Gastroesophageal sphincter (tissue), 3 donors: ENCODE measurements around the gene TMTC1.

Experiments used
- EP300 ChIP-seq: sonication (generic); formaldehyde crosslinking; IDR thresholded peaks from one replicate; pipeline ENCODE4 v1.6.1; 2017; ENCODE audit warnings: antibody characterized with exemption, mild to moderate bottlenecking
- TF ChIP-seq, protein P1 (sequence below), 4 experiments: fragments of 200-600 bp in 2 of 4; fragments of 450-650 bp in 2 of 4; sonication (generic) in 1 of 4; IDR thresholded peaks; one replicate each; pipeline ENCODE4 v1.5.1; 2017 to 2019; ENCODE audit warnings: antibody characterized with exemption in 4 of 4, mild to moderate bottlenecking in 2 of 4, moderate library complexity in 2 of 4

DNA sequence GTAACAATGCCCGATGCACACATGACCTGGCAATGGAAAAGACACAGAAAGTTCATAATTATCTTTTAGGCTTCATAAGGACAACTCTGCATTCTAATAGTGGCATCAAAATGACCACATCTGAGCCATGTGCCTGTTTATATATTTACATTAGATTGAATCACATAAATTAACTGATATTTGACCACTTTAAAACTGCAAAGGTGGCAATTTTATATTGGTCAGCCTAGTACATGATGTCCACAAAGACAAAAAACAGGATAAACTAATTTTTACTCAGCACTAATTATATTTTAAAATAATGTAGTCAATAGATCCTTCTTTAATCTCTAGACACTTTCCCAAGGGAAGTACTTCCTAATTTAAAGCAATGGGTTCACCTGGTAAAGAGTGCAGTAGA, 274.2 kb downstream of the TMTC1 start:
- TF ChIP-seq, protein P1, sequence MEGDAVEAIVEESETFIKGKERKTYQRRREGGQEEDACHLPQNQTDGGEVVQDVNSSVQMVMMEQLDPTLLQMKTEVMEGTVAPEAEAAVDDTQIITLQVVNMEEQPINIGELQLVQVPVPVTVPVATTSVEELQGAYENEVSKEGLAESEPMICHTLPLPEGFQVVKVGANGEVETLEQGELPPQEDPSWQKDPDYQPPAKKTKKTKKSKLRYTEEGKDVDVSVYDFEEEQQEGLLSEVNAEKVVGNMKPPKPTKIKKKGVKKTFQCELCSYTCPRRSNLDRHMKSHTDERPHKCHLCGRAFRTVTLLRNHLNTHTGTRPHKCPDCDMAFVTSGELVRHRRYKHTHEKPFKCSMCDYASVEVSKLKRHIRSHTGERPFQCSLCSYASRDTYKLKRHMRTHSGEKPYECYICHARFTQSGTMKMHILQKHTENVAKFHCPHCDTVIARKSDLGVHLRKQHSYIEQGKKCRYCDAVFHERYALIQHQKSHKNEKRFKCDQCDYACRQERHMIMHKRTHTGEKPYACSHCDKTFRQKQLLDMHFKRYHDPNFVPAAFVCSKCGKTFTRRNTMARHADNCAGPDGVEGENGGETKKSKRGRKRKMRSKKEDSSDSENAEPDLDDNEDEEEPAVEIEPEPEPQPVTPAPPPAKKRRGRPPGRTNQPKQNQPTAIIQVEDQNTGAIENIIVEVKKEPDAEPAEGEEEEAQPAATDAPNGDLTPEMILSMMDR (IDR thresholded peaks at IDR 0.05): no peak
- no peak for TF ChIP-seq EP300
